Gastroesophageal sphincter (tissue), 4 donors: ENCODE results near the gene ALDH16A1. TPM values are rescaled to one million over a fixed set of nuclear protein-coding genes. Genes with fewer than 3 reads are reported as not detected.

Experiments used
- ATAC-seq: fragments of 150-250 bp; one replicate; pipeline ENCODE4 v1.9.1; 2016; ENCODE audit warnings: mild to moderate bottlenecking, moderate library complexity
- H3K27ac ChIP-seq, 4 donors: fragments of 200-600 bp; sonication (generic) in 3 of 4; 1 replicate in 3 of 4; 2 replicates in 1 of 4; pipeline ENCODE4 v1.5.1; 2016 to 2019
- H3K27me3 ChIP-seq: fragments of 200-600 bp; sonication (generic); one replicate; pipeline ENCODE4 v1.5.1; 2019
- H3K36me3 ChIP-seq, 2 donors: fragments of 200-600 bp; sonication (generic); one replicate each; pipeline ENCODE4 v1.5.1; 2019; ENCODE audit warnings: control low read depth in 1 of 2
- H3K4me1 ChIP-seq, 3 donors: fragments of 200-600 bp; sonication (generic); 1 replicate in 2 of 3; 2 replicates in 1 of 3; pipeline ENCODE4 v1.5.1; 2016 to 2019; ENCODE audit warnings: control low read depth in 2 of 3
- H3K4me3 ChIP-seq, 2 donors: fragments of 200-600 bp; sonication (generic); one replicate each; pipeline ENCODE4 v1.5.1; 2019; ENCODE audit warnings: mild to moderate bottlenecking in 1 of 2, moderate library complexity in 1 of 2
- H3K9me3 ChIP-seq, 3 donors: fragments of 200-600 bp; sonication (generic); one replicate each; pipeline ENCODE4 v1.5.1; 2017 to 2019; ENCODE audit warnings: control low read depth in 2 of 3
- EP300 ChIP-seq: sonication (generic); formaldehyde crosslinking; IDR thresholded peaks from one replicate; pipeline ENCODE4 v1.6.1; 2017; ENCODE audit warnings: antibody characterized with exemption, mild to moderate bottlenecking
- POLR2A ChIP-seq, 2 donors: fragments of 450-650 bp; IDR thresholded peaks; one replicate each; pipeline ENCODE4 v1.6.1; 2017; ENCODE audit warnings: antibody characterized with exemption in 2 of 2, mild to moderate bottlenecking in 2 of 2, moderate library complexity in 1 of 2
- POLR2AphosphoS5 ChIP-seq: sonication (generic); formaldehyde crosslinking; IDR thresholded peaks from one replicate; pipeline ENCODE4 v1.6.1; 2017; ENCODE audit warnings: antibody characterized with exemption
- WGBS, 2 donors: methylation state at CpG; one replicate each; pipeline ENCODE4 v1.1.5; 2018; ENCODE audit warnings: low coverage in 1 of 2; 5-methylcytosine and 5-hydroxymethylcytosine counted together
- total RNA-seq, 4 donors: library from RNA; depleted of rRNA; stranded (reverse); fragments of >200 nt; gene quantifications; one replicate each; pipeline ENCODE4 v1.1.0, GENCODE V29; 2016
- TF ChIP-seq, protein P1 (sequence below), 4 experiments: fragments of 200-600 bp in 2 of 4; fragments of 450-650 bp in 2 of 4; sonication (generic) in 1 of 4; IDR thresholded peaks; one replicate each; pipeline ENCODE4 v1.5.1; 2017 to 2019; ENCODE audit warnings: antibody characterized with exemption in 4 of 4, mild to moderate bottlenecking in 2 of 4, moderate library complexity in 2 of 4

ALDH16A1 gene
- total RNA-seq, 4 donors from 2014 or later = 11.8 to 34.4 (median 22.2) TPM

DNA sequence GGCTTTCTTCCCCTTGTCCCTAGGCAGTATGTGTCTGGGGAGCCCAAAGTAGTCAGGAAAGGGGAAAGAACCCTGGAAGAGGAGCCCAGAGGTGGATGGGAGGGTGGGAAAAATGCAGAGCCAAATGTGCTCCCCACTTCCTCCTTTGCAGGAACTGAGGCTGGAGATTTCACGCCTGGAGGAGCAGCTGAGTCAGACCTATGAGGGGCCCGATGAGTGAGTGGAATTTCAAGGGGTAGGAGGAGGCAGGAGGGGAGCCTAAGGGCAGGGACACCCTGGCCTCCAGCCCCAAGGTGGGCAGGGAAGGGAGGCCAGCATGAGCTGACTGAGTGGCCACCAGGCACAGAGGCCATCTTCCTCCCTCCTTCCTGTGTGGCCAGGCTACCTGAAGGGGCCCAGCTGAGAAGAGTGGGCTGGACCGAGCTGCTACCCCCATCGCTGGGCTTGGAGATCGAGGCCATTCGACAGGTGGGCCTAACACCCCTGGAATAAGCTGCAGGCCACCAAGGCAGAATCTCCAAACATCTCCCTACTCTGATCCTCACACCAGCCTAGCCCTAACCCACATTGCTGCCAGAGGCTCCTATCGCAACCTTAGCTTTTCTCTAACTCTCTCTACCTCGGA, 44.1 kb upstream of the ALDH16A1 start:
- H3K9me3 ChIP-seq = no peaks in the 10 kb centered on the region
- no peak overlapping the region for H3K27ac ChIP-seq
- peaks cover 42% of the 10 kb centered on the region for H3K27me3 ChIP-seq
- no peaks in the 10 kb centered on the region for H3K36me3 ChIP-seq
- 68 to 71% methylated on average over 5 of the region's 8 CpGs for WGBS, 2 donors
- no peaks in the 10 kb centered on the region for H3K4me1 ChIP-seq
- H3K4me3 ChIP-seq = no peak overlapping the region
- TF ChIP-seq POLR2AphosphoS5 (no peak), POLR2A (IDR thresholded peaks at IDR 0.05) (no peak), EP300 (no peak)
- TF ChIP-seq, protein P1, sequence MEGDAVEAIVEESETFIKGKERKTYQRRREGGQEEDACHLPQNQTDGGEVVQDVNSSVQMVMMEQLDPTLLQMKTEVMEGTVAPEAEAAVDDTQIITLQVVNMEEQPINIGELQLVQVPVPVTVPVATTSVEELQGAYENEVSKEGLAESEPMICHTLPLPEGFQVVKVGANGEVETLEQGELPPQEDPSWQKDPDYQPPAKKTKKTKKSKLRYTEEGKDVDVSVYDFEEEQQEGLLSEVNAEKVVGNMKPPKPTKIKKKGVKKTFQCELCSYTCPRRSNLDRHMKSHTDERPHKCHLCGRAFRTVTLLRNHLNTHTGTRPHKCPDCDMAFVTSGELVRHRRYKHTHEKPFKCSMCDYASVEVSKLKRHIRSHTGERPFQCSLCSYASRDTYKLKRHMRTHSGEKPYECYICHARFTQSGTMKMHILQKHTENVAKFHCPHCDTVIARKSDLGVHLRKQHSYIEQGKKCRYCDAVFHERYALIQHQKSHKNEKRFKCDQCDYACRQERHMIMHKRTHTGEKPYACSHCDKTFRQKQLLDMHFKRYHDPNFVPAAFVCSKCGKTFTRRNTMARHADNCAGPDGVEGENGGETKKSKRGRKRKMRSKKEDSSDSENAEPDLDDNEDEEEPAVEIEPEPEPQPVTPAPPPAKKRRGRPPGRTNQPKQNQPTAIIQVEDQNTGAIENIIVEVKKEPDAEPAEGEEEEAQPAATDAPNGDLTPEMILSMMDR (IDR thresholded peaks at IDR 0.05) = no peak
- no peak for ATAC-seq

DNA sequence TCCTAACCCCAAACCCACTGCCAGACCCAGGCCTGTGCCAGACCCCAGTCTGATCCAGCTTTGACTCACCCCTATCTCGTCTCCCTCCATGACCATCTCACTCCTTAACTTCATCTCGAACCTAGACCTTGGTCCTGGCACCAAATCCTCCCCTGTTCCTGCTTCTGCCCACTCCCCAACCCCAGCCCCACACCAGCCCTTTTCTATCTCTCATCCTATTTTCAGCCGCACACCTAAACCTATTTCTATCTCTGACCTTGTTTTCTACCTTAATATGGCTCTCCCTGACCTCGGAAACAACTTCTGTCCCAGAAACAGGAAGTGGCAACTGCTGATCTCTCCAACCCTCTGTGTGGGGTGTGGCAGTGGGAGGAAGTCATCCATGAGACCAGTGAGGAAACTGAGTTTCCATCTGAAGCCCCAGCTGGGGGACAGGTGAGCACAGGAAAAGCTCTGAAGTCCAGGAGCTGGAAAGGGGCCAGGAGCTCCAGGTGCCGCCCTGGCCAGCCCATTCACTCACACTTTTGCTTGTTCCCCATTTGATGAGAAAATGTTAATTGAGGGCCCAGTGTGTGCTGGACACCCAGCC, 43.5 kb upstream of the ALDH16A1 start:
- H3K27ac ChIP-seq = no peak overlapping the region
- 72 to 100% methylated on average over 1 to 3 of the region's 5 CpGs for WGBS, 2 donors

DNA sequence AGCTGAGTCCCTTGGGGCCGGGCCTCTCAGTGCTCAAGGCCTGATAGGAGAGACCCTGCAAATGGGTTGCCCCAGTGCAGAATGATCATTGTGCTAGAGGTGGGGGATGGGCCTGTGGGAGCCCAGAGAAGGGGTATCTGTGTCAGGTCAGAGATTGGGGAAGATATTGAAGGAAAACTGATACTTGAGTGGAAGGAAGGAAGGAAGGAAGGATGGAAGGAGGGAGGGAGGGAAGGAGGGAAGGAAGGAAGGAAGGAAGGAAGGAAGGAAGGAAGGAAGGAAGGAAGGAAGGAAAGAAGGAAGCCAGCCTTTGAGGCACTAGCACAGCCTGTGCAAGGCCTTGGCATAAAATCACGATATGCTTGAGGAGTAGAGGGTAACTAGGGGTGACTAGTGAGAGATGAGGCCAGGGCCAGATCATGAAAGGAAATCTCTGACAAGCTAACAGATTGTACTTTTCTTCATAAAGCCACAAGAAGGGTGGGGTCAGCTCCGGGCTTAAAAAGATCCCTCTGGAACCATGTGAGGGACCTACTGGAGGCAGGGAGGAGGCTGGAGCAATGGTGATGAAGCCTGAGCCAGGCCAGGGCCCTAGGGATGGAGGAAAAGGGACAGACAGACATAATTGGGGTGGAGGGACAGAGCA, 41.2 kb upstream of the ALDH16A1 start:
- TF ChIP-seq POLR2AphosphoS5 (no peak), EP300 (no peak), POLR2A (IDR thresholded peaks at IDR 0.05) (no peak)
- TF ChIP-seq, protein P1 (IDR thresholded peaks at IDR 0.05) = no peak
- no peaks in the 10 kb centered on the region for H3K4me1 ChIP-seq
- H3K9me3 ChIP-seq = no peaks in the 10 kb centered on the region
- H3K27ac ChIP-seq = no peak overlapping the region
- H3K4me3 ChIP-seq = no peak overlapping the region
- peaks cover 62% of the 10 kb centered on the region for H3K27me3 ChIP-seq
- 63 to 75% methylated on average over 2 of the region's 3 CpGs for WGBS, 2 donors
- H3K36me3 ChIP-seq = no peaks in the 10 kb centered on the region
- no peak for ATAC-seq

More for the DNA sequence above, 43.5 kb upstream of the ALDH16A1 start:
- H3K36me3 ChIP-seq = no peaks in the 10 kb centered on the region
- no peak for ATAC-seq
- H3K27me3 ChIP-seq = peaks cover 48% of the 10 kb centered on the region
- no peak overlapping the region for H3K4me3 ChIP-seq
- H3K4me1 ChIP-seq = no peaks in the 10 kb centered on the region
- no peaks in the 10 kb centered on the region for H3K9me3 ChIP-seq
- no peak for TF ChIP-seq EP300
- TF ChIP-seq, protein P1 (IDR thresholded peaks at IDR 0.05) = no peak
- no peak for TF ChIP-seq POLR2A (IDR thresholded peaks at IDR 0.05)
- TF ChIP-seq POLR2AphosphoS5 = no peak

DNA sequence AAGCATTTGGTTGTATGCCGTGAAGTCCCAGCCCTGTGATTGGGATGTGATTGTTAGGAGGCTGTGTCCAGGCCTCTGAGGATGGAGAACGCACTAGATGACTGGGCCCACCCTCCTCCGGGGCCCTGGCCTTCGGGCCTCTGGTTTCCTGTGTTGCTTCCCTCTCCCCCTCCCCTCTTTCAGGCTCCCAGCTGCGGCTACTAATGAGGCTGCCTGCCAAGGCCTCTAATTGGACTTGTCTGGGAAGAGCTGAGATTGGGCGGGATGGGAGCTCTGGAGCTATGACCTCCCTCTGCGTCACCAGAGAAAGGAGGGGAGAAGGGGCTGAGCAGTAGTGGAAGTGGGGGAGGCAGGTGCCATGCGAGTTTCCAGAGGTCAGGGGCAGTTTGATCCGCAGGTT, 39.7 kb upstream of the ALDH16A1 start:
- WGBS, 2 donors = 70% methylated on average over 2 of the region's 9 CpGs; no CpG with 5 or more reads in 1 of the 2 donors
- no peak for ATAC-seq
- Histone ChIP-seq H3K27me3 (peaks cover 66% of the 10 kb centered on the region), H3K36me3 (no peaks in the 10 kb centered on the region), H3K4me1 (no peaks in the 10 kb centered on the region), H3K9me3 (no peaks in the 10 kb centered on the region), H3K4me3 (no peak overlapping the region), H3K27ac (no peak overlapping the region)
- TF ChIP-seq POLR2AphosphoS5 (no peak), POLR2A (IDR thresholded peaks at IDR 0.05) (no peak), EP300 (no peak)
- TF ChIP-seq, protein P1 (IDR thresholded peaks at IDR 0.05) = no peak
